GM19043 (cell line): ENCODE data around the gene NEURL1.
"Not testable (repeated sequence)": the region's sequence is repeated elsewhere in the genome, so short reads cannot be mapped to it uniquely, and the experiment has no call there.

ENCODE experiments used
- ATAC-seq: cut with Tn5 transposase; IDR thresholded peaks from one replicate; pipeline ENCODE4 v1.9.1; 2021; ENCODE audit warnings: low read depth; ENCODE audit not compliant: unreplicated experiment

The NEURL1 gene

DNA sequence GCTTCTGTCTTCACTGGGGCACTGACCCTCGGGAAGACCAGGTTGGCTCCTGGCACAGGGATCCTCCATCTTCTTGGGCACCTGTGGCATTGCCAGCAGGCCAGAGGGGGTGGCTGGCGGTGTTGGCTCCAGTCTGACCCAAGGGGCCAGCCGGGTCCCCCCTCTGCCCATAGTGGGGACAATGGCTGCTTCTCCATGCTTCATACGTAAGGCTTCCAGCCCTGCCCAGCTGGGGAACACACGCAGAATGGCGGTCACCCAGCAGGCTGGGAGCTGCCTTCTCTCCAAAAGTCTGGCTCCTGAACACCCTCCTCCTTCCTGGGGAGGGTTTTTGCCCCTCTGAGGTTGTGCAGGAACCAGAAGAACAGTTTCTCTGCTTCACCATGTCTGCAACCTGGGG, 106.8 kb downstream of the NEURL1 start:
- no peak for ATAC-seq

DNA sequence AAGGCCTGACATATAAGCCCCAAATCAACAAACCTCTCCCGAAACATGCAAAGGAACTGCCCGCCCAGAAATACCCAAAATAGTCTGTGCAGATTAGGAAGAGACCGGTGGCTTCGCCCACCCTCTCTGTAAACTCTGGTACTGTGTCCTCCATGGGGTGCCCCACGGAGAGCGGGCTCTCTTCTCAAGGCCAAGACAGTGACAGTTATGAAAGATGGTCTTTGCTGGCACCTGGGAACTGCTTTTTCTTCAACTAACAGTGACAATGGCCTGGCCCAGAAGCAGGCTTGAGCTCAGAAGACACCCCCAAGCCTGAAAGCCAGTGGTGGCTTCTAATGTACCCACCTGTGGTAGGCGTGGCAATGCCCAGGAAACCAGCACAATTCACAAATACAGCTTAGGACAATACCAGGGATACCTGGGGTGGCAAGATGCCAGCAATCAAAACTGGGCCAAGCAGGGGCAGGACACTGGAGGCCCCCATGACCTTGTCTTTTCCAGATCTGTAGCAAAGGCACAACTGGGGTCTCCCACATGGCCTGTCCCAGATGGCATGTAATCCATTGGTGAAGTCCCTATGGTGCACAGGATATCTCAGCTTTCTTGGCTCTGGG, 107.6 kb downstream of the NEURL1 start:
- no peak for ATAC-seq

DNA sequence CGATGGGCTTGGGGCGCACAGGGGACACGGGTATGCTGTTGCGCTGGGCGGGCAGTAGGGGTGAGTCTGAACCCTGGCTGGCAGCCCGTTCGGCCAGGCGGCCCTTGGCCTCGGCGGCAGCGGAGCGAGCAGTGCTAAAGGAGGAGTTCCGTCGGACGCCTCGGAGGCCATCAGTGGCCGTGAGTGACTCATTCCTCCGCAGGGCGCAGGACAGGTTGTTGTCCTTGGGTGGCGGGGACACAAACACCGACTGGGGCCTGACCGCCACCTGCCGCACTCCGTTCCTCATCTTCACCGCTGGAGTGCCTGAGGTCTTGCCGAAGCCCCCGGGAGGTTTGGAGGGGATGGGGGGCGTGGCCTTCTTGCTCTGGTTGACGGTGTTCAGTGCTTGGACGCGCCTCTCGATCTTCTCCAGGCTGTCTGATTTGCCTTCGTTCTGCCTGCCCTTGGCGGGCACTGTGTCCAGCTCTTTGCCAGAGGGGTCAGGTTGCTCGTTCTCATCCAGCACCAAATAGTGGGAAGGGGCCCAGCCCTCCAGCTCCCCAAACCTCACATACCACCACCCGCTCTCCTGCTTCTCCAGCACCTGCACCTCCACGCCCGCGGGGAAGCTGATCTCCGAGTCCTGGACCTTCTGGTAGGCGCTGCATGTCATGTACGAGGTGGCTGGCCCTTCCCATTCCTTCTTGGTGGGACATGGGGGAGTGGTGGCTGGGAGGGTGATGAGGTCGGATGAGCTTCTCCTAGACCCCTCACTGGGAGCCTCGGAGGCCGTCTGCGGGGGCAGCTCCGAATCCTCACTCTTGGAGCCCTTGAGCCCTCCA, 108.7 kb downstream of the NEURL1 start:
- no peak for ATAC-seq

DNA sequence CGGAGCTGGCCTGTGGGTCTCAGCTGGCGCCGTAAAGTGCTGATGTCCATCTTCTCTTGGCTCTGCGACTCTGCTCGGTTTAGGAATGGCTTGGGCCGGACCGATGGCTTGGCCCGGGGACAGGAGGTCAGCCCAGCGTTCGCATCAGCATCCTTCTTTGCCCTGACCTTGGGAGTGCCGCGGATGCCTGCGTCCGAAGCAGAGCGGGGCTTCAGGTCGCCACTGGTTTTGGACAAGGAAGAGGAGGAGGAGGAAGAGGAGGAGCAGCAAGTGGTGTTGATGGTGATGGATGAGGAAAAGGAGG, 109.3 kb downstream of the NEURL1 start:
- ATAC-seq, result no peak

DNA sequence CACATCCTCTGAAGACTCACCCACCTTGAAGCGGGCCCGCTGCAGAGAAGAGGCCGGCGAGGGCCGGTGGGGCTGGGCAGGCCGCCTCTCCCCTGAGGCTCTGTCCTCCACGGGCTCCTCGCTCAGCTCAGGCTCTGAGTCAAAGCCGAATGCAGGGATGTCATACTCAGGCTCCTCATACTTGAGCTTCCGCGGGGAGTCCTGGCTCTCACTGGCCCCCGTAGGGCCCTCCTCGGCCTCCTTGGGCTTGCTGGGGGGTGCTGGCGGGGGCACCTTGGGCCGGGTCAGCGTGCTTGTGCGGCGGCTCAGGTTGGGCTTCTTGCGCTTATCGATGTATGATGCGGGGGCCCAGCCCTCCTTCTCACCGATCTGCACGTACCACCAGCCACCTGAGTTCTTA, 109.9 kb downstream of the NEURL1 start:
- ATAC-seq, result no peak

DNA sequence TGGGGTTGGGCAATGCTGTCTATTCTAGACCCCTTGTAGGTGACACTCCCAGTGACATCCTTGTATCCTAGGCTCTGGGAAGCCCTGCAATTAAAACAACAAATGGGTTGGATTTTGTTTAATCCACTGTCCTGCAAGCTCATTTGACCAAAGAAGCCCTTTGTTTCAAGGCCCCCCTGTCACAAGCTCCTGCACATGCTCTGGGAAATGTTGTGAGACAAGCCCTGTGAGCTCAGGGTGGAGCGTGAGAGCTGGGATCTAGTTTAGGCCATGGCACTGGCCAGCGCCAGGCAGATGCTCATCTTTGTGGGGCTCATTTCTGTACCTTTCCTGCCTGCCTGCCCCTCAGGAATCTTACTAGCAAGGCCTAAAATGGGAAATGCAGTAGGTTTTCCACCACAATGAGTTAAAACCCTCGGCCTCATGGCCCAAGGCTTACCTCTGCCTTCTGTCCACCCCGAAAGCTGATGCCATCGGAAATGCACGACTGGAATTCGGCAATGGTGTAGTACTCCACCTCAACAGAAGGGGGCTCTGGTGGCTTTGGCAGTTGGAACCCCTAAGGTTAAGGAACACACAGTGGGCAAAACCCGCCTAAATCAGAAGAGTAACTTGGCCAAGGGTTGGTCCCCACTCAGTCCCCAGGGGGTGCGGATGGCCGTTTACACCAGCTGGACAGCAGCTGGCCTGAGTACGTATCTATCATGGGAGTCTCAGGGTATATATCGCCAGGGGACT, 112.0 kb downstream of the NEURL1 start:
- ATAC-seq, result no peak

DNA sequence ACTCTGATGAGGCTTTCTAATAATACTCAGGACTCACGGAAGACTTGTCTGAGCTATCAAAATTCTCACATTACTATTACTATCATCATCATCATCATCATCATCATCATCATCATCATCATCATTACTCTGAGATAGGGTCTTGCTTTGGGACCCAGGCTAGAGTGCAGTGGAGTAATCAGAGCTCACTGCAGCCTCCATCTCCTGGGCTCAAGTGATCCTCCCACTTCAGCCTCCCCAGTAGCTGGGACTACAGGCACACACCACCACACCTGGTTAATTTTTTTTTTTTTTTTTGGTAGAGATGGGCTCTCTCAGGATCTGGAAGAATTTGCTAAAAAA, 112.6 kb downstream of the NEURL1 start:
- not testable (repeated sequence) for ATAC-seq

DNA sequence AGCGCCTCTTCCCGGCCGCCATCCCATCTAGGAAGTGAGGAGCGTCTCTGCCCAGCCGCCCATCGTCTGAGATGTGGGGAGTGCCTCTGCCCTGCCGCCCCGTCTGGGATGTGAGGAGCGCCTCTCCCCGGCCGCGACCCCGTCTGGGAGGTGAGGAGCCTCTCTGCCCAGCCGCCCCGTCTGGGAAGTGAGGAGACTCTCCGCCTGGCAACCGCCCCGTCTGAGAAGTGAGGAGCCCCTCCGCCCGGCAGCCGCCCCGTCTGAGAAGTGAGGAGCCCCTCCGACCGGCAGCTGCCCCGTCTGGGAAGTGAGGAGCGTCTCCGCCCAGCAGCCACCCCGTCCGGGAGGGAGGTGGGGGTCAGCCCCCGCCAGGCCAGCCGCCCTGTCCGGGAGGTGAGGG, 113.5 kb downstream of the NEURL1 start:
- not testable (repeated sequence) for ATAC-seq

DNA sequence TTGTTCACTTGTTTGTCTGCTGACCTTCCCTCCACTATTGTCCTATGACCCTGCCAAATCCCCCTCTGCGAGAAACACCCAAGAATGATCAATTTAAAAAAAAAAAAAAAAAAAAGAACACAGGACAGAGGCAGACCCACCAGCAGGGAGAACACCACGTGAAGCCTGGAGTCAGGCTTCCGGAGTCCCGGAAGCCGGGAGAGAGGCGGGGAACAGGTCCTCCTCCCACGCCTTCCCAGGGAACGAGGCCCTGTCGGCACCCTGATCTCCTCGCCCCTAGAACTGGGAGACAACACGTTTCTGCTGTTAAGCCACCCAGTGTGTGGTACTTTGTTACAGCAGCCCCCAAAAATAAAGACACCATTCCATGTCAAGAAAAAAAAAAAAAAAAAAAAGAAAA, 114.6 kb downstream of the NEURL1 start:
- not testable (repeated sequence) for ATAC-seq

DNA sequence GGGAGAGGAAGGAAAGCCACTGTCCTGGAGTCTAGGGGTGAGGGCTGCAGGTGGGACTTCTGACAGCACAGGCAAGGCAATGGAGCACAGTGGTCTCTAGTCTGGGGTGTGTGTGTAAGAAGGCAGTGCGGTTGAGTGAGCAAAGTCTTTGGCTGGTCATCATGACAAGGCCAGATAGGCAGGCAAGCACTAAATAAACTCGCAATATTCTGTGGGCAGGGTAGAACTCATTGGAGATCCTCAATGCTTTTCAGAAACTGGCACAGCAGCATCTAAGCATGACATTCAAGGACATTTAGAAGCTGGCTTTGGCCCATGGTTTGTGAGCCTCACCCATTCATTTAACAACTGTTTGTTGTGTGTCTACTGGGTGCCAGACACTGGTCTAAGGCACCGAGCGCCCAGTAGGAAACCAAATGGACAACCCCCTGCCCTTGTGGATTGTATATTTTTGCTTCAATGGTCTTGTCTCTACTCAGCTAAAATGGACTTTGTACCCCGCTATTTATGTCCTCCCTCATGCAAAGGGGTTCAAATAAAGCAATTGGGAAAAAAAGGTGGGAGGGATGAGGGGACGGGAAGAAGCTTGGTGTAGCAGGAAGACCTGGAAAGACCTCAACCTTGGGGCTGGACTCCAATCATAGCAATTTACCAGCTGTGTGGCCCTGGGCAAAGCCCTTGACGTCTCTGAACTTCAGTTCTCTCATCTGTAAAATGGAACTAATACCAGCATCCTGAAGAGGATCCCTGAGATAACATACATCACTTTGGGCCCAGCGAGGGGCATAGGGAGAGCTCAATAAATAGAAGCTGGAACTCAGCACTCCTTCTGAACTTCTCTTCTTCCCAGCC, 116.0 kb downstream of the NEURL1 start:
- no peak for ATAC-seq

DNA sequence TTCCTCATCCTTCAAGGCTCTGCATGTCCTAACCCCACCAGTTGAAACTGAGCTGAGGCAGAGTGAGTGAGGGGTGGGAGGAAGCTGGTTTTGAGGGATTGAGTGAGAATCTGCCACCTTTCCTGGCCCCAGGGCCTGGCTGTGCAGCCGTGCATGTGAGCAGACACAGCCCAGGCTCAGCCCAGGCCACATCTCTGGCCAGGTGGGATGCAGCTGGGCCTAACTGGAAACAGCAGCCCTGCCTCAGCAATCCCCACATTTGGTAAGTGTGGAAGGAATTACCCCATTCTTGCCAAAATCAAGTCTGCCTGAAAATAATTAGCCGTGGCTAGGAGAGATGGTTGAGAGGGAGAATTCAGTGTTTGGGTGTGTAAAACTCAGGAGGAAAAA, 116.6 kb downstream of the NEURL1 start:
- no peak for ATAC-seq

DNA sequence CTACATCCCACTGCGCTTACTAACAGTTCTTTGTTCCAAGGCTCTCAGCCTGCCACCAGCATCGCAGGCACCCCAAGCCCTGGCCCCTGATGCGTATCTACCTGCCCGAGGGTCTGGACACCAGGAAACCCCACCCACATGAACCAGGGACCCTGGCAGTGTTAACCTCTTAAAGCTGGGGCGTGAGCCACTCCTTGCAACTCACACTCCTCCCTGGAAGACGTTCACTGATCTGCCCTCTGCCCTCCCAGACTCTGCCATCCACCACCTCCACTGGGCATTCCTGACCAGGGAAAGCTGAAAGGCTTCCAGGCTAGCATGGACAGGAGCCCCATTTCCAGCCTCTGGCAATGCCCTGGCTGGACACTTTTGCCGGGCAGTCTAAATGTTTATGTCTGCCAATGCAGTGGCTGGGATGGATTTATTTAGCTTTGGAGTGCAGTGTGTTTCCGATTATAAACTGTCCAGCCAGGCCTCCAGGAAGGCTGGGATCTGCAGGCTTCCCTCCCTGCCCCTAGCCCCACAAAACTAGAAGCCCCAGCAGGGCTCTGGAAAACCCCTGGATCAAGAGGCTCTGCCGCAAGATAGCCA, 117.5 kb downstream of the NEURL1 start:
- ATAC-seq, result no peak

DNA sequence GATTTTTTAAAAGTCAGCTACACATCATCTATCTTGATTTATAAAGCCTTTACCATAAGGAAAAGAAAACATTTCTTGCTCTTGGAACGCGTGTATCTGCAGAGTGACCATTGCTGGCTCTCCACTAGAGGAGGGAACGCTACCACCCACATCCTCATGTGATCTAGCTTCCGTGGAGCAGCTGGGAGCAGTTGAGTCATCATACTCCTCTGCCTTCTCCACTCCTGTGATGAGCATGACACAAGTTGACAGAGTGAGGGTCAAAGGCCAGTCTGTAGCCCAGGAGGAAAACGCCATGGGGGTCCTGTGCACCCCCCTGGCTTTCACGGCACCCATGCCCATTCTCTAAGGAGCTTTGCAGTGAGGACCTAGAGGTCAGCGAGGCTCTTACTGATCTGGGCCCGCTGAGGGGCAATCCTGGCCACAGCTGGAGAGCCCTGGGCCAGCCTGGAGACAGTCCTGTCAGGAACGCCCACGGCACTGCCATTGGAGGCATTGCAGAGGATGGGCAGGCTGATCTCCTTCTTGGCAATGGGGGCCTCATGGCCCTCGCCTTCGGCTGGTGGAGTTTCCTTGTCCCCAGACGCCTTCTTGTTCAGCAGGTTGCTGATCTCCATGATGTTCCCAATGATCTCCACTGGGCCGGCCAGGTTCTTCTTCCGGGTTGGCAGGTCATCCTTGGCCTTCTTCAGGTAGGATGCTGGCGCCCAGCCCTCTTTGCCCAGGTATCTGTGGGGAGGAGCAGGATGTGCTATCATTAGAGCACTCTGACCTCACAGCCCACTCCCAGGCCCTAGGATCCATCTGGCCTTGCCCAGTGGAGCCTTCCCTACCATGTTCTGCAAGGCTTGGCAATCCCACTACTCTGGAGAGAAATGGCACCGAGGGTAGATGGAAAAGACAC, 119.2 kb downstream of the NEURL1 start:
- no peak for ATAC-seq

DNA sequence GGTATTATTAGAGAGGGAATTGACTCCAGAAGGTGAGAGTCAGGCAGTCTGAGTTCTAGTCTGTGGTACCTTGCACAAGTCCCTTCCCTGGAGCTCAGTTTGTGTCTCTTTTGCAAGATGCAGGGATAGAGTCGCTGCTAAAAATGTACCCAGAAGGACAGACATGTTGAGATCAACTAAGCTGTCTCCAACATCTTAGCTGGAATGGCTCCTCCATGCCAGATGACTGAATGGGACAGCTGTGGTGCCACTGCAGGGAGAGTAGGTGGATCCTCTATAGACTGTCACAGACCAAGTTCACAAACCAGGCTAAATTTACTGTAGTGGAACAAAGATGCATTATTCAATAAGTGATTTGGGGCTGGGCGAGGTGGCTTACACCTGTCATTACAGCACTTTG, 120.1 kb downstream of the NEURL1 start:
- ATAC-seq, result no peak

DNA sequence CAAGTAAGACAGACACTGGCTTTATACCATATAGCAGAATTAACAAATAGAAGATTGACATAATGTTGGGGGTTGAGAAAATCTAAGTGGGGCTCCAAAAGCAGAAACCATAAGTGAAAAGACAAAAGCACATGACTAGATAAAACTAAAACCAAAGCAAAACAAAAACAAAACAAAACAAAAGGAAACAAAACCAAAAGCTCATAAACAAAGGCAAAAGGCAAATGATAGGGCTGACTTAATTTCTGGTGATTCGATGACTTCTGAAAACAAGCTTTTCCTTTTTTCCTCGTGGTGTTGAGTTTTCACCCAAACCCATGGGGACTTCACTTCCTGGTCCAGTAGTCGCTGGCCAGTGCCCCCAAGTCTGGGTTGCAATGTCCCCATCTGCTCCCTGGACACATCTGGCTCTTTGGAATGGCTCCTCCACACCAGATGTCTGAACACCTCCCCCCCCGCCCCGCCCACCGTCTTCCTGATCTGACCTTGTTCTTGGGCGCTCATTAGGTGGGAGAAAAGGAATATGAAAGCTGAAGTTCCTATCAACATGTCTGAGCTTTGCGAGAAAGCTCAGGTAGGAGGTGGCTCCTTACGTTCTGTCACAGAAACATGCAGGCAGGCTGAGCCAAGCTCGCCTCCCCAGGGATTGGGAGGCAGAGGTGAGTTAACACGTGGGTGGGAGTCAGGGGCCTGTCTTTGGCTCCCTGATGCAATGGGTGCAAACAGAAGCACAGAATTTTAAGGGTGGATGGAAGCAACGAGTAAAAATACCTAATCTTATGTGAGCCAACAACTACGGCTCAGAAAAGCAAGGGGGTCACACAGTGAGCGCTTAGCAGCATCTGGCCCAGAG, 121.0 kb downstream of the NEURL1 start:
- no peak for ATAC-seq

DNA sequence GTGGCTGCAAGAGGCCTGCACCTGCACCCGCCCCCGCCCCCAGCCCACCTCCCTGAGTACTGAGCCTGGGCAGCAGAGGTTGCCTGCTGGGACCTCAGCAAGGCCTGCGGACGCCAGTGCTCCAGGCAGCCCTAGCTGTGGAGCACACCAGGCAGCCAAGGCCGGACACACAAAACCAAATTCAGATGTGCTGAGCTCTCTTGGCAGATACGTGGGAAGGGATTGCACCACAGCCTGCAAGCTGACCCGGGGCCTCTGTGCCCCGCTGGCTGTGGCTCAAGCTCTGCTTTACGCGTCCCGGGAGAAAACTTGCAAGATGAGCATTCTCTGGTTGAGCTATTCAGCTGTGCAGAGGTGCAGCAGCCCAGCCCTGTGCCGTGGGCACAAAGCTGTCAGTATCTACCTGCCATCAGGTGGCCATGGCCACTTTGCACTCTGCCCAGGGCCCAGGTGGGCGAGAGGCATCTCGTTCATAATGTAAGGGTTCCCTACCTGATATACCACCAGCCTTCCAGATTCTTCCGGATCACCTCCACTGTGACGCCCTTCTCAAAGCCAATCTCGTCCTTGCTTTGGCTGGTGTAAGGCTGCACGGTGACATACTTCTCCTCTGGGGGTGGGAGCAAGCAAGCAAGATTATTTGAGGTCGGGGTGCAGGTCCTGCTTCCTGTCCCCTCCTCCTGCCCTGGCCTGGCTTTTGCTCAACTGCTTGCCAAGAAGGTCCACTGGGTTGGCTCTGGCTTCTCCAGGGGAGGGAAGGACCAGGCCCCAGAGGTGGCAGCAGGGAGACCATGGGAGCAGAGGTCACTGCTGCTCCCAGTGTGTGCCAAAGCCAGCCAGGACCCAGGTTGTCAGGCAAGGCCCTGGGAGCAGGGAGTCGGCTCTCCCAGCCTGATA, 123.4 kb downstream of the NEURL1 start:
- ATAC-seq, result no peak

DNA sequence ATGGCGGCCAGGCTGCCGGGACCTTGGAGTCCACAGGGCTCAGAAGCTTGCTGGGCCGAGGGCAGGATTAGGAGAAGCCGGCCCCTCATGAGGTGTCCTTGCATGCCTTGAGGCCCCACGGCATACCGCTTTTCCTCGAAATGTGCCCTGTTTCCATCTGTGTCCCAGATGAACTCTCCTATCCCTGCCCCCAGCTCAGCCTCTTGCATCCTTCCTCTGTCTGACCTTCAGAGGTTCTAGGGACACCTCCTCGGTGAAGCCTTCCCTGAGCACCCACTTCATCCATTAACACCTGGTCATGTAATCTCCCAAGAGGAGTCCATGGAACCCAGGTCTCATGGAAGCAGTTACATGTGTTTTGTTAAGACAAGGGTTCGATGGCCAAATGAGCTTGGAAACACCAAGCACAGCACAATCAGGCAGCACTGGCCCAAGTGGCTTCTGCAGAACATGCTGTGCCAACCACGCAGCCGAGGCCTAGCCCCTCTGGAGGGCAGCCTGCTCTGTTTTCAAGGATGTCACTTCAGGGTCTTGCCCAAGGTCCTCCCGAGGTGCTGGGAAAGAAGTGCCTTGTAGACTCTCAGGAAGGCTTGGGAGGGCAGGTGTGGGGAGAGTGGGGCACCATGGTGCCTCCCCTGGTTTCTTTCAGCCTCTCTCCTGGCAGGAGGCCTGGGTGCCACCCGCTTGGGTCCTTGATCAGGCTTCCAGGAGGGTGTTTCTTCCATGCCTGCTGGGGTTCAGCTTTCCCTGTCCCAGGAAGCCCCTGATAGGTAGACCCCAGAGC, 124.3 kb downstream of the NEURL1 start:
- ATAC-seq, result no peak
